Sigmoid colon (tissue), 4 donors: ENCODE measurements around the gene CUX1.

Source experiments
- CTCF ChIP-seq, 4 experiments: fragments of 450-650 bp in 3 of 4; fragments of 200-600 bp in 1 of 4; IDR thresholded peaks; one replicate each; pipeline ENCODE4 v1.5.1; 2016 to 2019; ENCODE audit warnings: antibody characterized with exemption in 4 of 4, mild to moderate bottlenecking in 3 of 4, moderate library complexity in 2 of 4
- EP300 ChIP-seq, 4 donors: sonication (generic); formaldehyde crosslinking; IDR thresholded peaks; one replicate each; pipeline ENCODE4 v1.6.1; 2017; ENCODE audit warnings: antibody characterized with exemption in 4 of 4
- POLR2A ChIP-seq, 2 donors: fragments of 450-650 bp; IDR thresholded peaks; one replicate each; pipeline ENCODE4 v1.6.1; 2016; ENCODE audit warnings: antibody characterized with exemption in 2 of 2, mild to moderate bottlenecking in 2 of 2, moderate library complexity in 2 of 2

DNA sequence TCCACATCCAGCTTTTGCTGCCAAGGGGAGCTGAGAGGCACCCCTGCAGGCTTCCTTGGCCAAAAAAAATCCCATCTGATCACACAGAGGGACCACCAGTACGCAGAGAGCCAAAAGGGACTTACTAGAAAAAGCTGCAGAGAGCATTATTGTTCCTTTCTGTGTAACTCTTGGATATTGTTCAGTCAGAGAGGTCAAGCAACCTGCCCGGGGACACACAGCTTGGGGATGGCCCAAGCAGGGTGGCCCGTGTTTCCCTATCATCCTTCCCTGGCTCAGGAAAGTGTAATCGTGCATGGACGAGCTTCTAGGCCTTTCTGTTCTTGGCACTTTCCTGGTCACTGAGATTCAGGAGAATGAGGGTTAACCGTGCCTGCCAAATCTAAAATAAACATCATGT, 385.1 kb downstream of the CUX1 start:
- TF ChIP-seq CTCF (IDR thresholded peaks at IDR 0.05) (no peak), POLR2A (IDR thresholded peaks at IDR 0.05) (no peak), EP300 (IDR thresholded peaks at IDR 0.05) (no peak)
